ENCODE data around the gene MOB3B.
A peak's percentile ranks its signal among the peaks of the same experiment; 100 is the strongest.

Gene MOB3B

DNA sequence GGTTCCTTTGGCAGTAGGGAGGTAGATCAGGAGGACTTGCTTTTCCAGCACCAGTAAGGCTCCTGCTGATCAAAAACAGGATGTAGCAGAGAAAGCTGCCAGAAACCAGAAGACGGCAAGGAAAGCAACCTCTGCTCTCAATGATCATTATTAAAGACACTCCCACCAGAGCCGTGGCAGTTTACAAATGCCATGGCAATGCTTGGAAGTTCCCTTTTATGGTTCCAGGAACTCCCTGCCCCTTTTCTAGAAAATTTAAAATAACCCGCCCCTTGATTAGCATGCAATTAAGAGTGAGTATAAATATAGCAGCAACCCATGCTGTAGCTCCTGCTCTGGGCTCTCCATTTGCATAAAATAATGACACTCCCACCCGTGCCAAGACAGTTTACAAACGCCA is 248.8 kb downstream of the MOB3B start:
- no peaks in the 10 kb centered on the region for H4K20me1 ChIP-seq (ENCODE audit: control insufficient read depth, insufficient read depth, low read depth, low read length)
- peak overlapping the region; percentile 49 for H3K4me2 ChIP-seq (ENCODE audit: low read length)
- peaks cover 6% of the 10 kb centered on the region for H3K4me1 ChIP-seq (ENCODE audit: control insufficient read depth, low read length)
- H3K27me3 ChIP-seq (ENCODE audit: control insufficient read depth, low read length) = peaks cover 11% of the 10 kb centered on the region
- no peaks in the 10 kb centered on the region for H3K9me3 ChIP-seq (ENCODE audit: control insufficient read depth, insufficient read depth, low read length)
- H3F3A ChIP-seq (ENCODE audit: control insufficient read depth, insufficient read depth) = no peaks in the 10 kb centered on the region
- TF ChIP-seq, protein P1, sequence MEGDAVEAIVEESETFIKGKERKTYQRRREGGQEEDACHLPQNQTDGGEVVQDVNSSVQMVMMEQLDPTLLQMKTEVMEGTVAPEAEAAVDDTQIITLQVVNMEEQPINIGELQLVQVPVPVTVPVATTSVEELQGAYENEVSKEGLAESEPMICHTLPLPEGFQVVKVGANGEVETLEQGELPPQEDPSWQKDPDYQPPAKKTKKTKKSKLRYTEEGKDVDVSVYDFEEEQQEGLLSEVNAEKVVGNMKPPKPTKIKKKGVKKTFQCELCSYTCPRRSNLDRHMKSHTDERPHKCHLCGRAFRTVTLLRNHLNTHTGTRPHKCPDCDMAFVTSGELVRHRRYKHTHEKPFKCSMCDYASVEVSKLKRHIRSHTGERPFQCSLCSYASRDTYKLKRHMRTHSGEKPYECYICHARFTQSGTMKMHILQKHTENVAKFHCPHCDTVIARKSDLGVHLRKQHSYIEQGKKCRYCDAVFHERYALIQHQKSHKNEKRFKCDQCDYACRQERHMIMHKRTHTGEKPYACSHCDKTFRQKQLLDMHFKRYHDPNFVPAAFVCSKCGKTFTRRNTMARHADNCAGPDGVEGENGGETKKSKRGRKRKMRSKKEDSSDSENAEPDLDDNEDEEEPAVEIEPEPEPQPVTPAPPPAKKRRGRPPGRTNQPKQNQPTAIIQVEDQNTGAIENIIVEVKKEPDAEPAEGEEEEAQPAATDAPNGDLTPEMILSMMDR (IDR thresholded peaks at IDR 0.05; ENCODE audit: low read depth, low read length, poor library complexity, severe bottlenecking) = no peak
- no peak for TF ChIP-seq EZH2phosphoT487 (IDR thresholded peaks at IDR 0.05; ENCODE audit: borderline replicate concordance, low read length)
- H3K27ac ChIP-seq (ENCODE audit: low read depth, low read length) = no peak overlapping the region
- H3K36me3 ChIP-seq (ENCODE audit: control insufficient read depth, low read length) = no peaks in the 10 kb centered on the region
- no peaks in the 10 kb centered on the region for H3K9me2 ChIP-seq (replicated peaks; ENCODE audit: control insufficient read depth, low read length)
- H3K79me2 ChIP-seq (ENCODE audit: control insufficient read depth, low read length) = no peaks in the 10 kb centered on the region
- no peak overlapping the region for H3K4me3 ChIP-seq (ENCODE audit: low read length)

DNA sequence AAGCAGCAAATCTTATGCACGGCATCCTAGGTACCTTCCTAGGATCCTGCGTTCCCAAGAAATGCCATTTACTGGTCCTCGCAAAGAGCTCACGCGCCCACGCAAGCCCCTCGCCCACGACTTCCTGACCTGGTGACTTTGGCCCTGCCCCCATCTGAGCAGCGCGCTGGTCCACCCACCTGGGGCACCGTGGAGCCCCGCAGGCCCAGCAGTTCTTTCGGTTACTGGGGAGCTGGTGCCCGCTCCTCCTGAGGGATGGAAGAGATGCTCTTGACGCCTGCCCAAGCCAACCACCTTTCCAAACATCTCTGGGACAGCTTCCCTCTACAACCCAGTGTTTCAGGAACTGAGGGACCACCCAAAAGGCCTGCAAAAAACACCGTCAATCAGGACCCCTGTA is 249.4 kb downstream of the MOB3B start:
- Histone ChIP-seq H3K4me2 (ENCODE audit: low read length) (no peak overlapping the region), H3K27ac (ENCODE audit: low read depth, low read length) (no peak overlapping the region), H3K27me3 (ENCODE audit: control insufficient read depth, low read length) (peaks cover 11% of the 10 kb centered on the region), H3K4me3 (ENCODE audit: low read length) (no peak overlapping the region), H4K20me1 (ENCODE audit: control insufficient read depth, insufficient read depth, low read depth, low read length) (no peaks in the 10 kb centered on the region), H3K9me2 (replicated peaks; ENCODE audit: control insufficient read depth, low read length) (no peaks in the 10 kb centered on the region), H3K9me3 (ENCODE audit: control insufficient read depth, insufficient read depth, low read length) (no peaks in the 10 kb centered on the region), H3K79me2 (ENCODE audit: control insufficient read depth, low read length) (no peaks in the 10 kb centered on the region), H3K4me1 (ENCODE audit: control insufficient read depth, low read length) (peaks cover 6% of the 10 kb centered on the region), H3K36me3 (ENCODE audit: control insufficient read depth, low read length) (no peaks in the 10 kb centered on the region), H3F3A (ENCODE audit: control insufficient read depth, insufficient read depth) (no peaks in the 10 kb centered on the region)
- TF ChIP-seq, protein P1 (IDR thresholded peaks at IDR 0.05; ENCODE audit: low read depth, low read length, poor library complexity, severe bottlenecking) = no peak
- no peak for TF ChIP-seq EZH2phosphoT487 (IDR thresholded peaks at IDR 0.05; ENCODE audit: borderline replicate concordance, low read length)

GRCh38 chr9:27279611-27280010 is 250.0 kb downstream of the MOB3B start:
- Histone ChIP-seq H3K27ac (ENCODE audit: low read depth, low read length) (no peak overlapping the region), H3K4me2 (ENCODE audit: low read length) (no peak overlapping the region), H3K9me2 (replicated peaks; ENCODE audit: control insufficient read depth, low read length) (no peaks in the 10 kb centered on the region), H3K4me1 (ENCODE audit: control insufficient read depth, low read length) (peaks cover 6% of the 10 kb centered on the region), H3K4me3 (ENCODE audit: low read length) (no peak overlapping the region), H4K20me1 (ENCODE audit: control insufficient read depth, insufficient read depth, low read depth, low read length) (no peaks in the 10 kb centered on the region), H3K9me3 (ENCODE audit: control insufficient read depth, insufficient read depth, low read length) (no peaks in the 10 kb centered on the region), H3K27me3 (ENCODE audit: control insufficient read depth, low read length) (peaks cover 11% of the 10 kb centered on the region), H3F3A (ENCODE audit: control insufficient read depth, insufficient read depth) (no peaks in the 10 kb centered on the region), H3K79me2 (ENCODE audit: control insufficient read depth, low read length) (no peaks in the 10 kb centered on the region), H3K36me3 (ENCODE audit: control insufficient read depth, low read length) (no peaks in the 10 kb centered on the region)
- TF ChIP-seq, protein P1 (IDR thresholded peaks at IDR 0.05; ENCODE audit: low read depth, low read length, poor library complexity, severe bottlenecking) = no peak
- no peak for TF ChIP-seq EZH2phosphoT487 (IDR thresholded peaks at IDR 0.05; ENCODE audit: borderline replicate concordance, low read length)

GRCh38 chr9:27278374-27278773 is 251.2 kb downstream of the MOB3B start:
- no peaks in the 10 kb centered on the region for H3K79me2 ChIP-seq (ENCODE audit: control insufficient read depth, low read length)
- no peaks in the 10 kb centered on the region for H3K9me3 ChIP-seq (ENCODE audit: control insufficient read depth, insufficient read depth, low read length)
- TF ChIP-seq EZH2phosphoT487 (IDR thresholded peaks at IDR 0.05; ENCODE audit: borderline replicate concordance, low read length) = no peak
- TF ChIP-seq, protein P1 (IDR thresholded peaks at IDR 0.05; ENCODE audit: low read depth, low read length, poor library complexity, severe bottlenecking) = no peak
- no peak overlapping the region for H3K27ac ChIP-seq (ENCODE audit: low read depth, low read length)
- peaks cover 6% of the 10 kb centered on the region for H3K4me1 ChIP-seq (ENCODE audit: control insufficient read depth, low read length)
- H4K20me1 ChIP-seq (ENCODE audit: control insufficient read depth, insufficient read depth, low read depth, low read length) = no peaks in the 10 kb centered on the region
- H3K36me3 ChIP-seq (ENCODE audit: control insufficient read depth, low read length) = no peaks in the 10 kb centered on the region
- peaks cover 11% of the 10 kb centered on the region for H3K27me3 ChIP-seq (ENCODE audit: control insufficient read depth, low read length)
- no peak overlapping the region for H3K4me2 ChIP-seq (ENCODE audit: low read length)
- no peaks in the 10 kb centered on the region for H3K9me2 ChIP-seq (replicated peaks; ENCODE audit: control insufficient read depth, low read length)
- no peaks in the 10 kb centered on the region for H3F3A ChIP-seq (ENCODE audit: control insufficient read depth, insufficient read depth)
- no peak overlapping the region for H3K4me3 ChIP-seq (ENCODE audit: low read length)
